NK-92 treated with Interleukin-12 subunit alpha and Interleukin-12 subunit beta, amount 100 ng/mL, for 24 hours (cell line): ENCODE results near the gene DIP2C.

ENCODE experiments used
- DNase-seq: peaks from one replicate; lab custom pipeline; 2025; lab: John Stamatoyannopoulos, UW

The DIP2C gene

DNA sequence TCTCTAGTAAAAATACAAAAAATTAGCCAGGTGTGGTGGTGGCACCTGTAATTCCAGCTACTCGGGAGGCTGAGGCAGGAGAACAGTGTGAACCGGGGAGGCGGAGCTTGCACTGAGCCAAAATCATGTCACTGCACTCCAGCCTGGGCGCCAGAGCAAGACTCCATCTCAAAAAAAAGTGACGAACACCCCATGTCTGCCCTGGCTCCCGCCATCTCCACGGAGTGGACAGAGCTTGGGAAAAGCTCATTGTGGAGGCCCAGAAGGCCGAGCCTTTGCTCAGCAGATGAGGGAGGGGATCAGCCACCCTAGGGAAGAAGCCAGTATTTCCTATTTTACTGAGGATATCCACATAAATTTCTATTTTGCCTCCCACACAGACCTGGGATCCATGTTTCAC lies 136.8 kb downstream of the DIP2C start:
- DNase-seq = no peak

DNA sequence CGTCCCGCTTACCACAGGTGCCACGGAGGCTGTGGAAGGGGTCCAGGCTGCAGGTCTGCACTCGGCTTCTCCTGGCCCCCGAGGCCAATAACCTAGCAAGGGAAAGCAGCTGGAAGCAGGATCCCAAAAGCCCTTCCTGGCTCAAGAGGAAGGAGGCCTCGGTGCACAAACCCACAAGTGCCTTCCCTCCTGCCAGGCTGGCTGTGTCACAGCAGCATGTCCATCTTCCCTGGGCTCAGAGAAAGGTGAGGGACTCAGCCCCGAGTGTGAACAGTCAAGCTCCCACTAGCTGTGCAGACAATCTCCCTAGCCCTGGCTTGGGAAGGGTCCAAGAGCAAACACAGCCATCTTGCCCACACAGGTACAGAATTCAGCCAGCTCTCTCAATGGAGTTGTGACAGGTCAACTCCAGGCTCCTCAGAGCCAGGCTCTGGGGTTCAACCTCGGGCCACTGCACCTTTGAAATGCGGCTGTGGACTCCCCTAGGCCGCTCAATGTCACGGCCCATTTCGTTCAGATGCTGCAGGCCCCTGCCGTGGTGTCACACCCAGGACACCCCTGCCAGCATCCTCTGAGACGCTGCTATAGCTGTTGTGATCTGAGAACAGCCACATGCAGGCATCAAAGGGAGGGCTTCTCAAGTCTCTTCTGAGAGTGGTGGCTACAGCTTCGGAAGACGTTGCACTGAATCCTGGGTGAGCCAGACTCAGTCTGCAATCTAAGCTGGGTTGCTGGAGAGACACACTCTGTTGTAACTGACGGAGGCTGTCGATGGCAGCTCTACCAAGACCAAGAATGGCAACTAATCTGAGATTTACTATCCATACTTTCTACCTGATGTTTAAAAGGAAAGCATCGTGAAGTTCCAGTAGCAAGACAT lies 137.9 kb downstream of the DIP2C start:
- no peak for DNase-seq

DNA sequence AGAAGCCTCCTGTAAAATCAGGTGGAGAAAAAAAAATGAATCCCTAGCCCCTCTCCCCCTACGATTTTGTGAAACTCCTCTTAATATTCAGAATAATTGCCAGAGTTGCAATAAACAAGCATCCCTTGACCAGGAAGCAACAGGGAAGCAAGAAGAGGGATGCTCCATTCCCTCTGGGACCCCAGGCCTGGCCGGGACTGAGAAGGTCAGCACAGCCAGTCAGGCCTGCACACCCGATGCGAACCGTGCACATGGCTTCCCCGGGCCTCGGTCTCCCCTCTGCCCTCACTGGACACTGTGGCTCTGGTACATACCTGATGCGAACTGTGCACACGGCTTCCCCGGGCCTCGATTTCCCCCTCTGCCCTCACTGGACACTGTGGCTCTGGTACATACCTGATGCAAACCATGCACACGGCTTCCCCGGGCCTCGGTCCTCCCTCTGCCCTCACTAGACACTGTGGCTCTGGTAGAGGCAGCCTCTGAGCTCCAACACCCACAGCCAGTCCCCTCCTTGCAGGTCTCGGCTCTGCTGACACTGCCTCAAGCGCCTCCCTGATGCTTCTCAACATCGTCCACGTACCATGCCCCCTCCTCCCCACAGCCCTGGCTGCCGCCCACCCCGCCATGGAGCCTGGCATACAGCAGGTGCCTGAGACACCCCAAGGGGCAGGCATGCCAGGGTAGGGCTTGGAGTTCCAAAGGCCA lies 138.6 kb downstream of the DIP2C start:
- DNase-seq = no peak

DNA sequence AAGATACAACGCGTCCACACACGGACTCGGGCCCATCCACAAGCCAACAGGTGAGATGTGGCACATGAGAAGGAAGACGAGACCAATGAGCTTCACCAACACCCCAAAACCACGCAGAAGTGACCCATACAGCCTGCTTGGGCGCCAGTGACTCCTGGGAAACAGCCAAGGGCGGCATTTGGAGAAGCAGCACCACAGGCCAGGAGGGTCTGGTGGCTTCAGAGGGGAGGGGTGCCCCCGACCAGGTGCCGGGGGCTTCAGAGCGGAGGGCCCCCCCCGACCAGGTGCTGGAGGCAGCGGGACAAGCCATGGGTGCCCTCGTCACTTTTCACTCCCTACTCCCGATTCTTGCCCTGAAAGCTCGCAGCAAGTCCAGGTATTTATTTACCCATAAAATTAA lies 140.1 kb downstream of the DIP2C start:
- DNase-seq = no peak

DNA sequence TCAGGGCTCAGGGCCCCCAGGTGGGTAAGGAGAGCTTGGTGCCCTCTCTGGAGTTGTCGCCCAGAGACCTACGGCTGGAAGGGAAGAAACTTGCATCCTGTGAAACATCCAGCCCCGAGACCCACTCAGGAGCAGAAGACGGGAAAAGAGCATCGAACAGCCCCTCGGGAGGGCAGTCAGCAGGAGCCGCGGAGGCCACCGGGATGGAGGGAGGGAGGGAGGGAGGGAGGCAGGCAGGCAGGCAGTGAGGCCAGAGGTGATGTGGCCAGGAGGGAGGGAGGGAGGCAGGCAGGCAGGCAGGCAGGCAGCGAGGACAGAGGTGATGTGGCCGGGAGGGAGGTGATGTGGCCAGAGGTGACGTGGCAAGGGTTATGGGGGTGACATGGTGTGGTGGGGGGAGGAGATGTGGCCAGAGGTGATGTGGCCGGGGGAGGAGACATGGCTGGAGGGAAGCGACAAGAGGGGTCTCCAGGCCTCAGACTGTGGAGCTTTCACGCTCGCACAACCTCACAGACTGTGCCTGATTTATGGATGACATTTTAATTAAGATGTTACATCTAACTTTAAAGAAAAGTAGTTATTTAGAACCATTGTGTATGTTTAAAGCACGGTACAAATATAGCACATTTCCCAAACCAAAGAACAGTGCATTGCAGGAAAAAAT lies 141.1 kb downstream of the DIP2C start:
- DNase-seq = no peak

DNA sequence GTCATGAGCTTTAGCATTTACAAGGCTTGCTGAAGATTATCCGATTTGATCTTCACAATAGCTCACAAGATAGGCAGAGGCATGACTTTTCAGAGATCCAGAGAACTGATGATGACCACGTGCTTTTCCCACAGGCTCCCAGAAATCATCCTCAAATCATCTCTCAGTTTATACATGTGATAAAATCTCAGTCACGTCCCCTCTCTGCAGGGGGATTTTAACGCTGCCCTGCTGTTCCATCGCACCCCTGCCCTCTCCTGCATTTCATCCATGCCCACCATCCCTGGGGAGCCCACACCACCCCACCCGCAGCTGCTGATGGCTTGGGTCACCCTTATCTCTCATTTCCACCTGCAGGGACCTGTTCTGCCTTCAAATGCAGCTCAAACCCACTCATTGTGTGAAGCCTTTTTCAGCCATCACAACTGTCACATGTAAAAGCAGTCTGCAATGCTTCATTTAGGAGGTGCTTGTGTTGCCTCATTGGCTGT lies 141.8 kb downstream of the DIP2C start:
- no peak for DNase-seq

DNA sequence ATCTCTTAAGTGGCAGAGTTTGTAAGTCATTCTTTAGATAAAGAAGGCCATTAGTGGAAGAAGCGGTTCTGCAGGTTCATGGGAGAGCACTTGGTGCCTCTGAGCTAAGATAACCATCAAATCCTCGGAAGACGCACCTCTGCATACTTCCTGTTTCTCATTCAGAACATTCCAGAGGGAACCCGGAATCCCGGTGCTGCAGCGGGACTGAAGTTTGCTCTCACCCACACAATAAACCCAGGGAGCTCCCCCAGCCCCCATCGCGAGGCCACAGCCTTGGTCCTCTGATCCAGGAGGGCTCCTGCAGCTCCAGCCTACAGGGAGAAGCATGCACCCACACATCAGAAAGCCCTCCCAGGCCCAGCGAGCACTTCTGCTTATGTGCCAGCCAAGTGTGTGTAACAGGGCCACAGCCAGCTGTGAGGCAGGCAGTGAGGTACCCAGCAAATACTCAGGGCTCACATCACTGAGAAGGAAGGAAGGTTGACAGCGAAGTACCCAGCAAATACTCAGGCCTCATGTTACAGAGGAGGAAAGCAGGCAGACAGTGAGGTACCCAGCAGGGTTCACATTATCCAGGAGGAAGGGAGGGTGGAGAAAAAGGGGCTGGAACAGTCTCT lies 142.4 kb downstream of the DIP2C start:
- DNase-seq = no peak

DNA sequence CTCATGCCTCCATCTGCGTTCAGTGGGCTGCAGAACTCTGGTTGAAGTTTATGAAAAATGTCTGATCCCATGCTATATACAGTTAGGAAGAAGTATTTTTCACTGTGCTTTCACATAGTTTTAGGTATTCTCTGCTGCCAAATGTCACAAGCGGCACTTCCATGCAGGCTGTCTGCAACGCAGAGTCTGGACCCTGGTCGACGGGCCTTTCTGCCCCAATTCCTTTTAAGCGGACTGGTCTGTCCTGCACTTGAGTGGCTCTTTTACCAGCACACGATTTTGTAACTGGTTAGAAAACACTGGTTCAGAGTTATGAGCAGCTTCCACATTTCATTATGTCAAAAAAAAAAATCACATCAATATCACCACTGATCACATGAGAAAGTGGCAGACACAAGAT lies 143.0 kb downstream of the DIP2C start:
- no peak for DNase-seq

DNA sequence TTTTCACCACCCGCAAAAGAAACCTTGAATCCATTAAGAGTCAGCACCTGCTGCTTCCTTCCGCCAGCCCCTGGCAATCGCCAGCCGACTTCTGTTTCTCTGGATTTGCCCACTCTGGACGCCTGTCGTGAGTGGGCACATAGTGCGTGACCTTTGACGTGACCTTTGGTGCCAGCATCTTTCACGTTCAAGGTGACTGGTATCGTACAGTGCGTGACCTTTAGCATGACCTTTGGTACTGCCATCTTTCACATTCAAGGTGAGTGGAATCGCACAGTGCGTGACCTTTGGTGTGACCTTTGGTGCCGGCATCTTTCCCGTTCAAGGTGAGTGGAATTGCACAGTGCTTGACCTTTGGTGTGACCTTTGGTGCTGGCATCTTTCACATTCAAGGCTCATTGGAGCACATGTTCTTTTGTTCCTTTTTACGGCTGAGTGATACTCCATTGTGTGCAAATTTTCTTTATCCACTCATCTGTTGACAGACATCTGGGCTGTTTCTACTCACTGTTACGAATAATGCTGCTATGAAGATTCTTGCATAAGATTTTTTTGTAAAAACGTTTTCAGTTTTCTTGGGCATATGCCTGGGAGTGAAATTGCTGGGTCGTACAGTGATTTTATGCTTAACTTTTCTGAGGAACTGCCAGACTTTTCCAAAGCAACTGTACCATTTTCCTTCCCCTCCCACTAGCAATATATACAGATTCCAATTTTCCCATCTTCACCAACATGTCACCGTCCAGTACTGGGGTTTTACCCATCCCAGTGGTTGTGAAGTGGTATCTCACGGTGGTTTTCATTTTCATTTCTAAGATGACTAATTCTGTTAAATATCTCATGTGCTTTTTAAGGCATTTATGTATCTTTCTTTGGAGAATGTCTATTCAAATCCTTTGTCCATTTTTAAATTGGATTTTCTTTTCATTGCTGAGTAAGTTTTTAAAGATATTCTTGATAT lies 145.3 kb downstream of the DIP2C start:
- no peak for DNase-seq

DNA sequence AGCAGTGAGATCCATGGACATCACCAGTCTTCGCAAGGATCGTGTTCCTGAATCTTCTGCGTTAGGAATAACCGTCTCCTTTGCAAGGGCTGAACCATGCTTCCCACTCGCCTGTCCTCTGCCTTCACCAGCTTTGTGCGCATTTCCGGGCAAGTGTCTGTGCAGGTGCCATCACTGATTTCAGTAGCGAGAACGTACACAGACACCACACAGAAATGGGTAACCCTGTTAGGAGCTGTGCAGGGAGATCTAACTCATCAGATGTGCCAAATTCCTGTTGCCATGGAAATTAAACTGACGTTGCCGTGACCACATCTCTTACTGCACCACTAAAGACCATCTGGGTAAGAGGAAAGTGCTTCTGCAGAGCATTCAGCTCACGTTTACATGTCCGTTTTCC lies 146.3 kb downstream of the DIP2C start:
- DNase-seq = no peak

DNA sequence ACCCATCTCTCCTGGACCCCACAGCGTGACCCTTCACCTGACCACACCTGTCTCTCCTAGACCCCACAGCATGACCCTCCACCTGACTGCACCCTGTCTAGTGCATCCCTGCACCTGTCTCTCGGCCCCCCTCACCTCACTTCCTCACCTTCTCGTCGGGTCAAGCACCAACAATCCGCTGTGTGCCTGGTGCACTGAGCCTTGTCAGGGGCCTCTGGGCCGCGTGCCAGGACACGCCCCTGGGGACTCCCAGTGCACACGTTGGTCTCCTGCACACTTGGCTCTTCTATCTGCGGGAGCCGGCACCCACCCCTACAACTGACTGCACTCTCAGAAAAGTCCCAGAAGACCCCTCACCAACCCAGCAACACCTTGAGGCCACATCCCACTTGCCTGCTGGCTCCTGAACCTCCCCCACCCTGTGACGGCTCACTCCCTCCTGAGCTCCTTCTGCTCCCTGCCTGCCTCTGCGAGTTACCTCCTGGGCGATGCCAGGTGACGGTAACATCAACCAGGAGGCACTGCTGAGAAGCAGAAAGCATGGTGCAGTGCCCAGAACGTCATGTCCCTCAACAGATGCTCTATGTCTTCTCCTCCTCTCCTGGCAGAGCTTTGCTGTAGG lies 147.6 kb downstream of the DIP2C start:
- no peak for DNase-seq

DNA sequence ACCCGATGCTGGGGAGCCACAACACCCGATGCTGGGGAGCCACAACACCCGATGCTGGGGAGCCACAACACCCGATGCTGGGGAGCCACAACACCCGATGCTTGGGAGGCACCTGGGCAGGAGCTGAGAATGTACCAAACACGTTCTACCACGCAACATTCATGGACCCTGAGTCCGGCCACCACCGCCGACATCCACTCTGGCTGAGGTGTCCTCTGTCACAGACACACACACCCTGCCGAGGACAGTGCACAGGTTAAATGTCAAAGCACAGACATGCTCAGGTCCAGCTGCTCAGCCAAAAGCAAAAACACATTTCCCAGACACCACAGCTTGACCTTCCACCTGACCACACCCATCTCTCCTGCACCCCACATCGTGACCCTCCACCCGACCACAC lies 148.4 kb downstream of the DIP2C start:
- DNase-seq = no peak

DNA sequence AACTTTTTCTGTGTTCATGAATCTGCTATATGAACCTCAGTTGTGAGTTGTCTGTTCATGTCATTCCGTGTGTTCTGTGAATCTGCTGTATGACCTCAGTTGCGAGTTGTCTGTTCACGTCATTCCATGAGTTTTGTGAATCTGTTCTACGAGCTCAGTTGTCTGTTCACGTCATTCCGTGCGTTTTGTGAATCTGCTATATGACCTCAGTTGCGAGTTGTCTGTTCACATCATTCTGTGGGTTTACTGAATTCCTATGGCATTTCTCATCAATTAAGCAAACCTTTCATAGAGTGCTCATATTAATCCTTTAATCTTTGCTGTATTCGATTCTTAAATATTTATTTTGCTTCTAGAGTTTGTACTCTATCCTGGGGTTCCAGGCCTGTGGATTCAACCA lies 150.6 kb downstream of the DIP2C start:
- no peak for DNase-seq

DNA sequence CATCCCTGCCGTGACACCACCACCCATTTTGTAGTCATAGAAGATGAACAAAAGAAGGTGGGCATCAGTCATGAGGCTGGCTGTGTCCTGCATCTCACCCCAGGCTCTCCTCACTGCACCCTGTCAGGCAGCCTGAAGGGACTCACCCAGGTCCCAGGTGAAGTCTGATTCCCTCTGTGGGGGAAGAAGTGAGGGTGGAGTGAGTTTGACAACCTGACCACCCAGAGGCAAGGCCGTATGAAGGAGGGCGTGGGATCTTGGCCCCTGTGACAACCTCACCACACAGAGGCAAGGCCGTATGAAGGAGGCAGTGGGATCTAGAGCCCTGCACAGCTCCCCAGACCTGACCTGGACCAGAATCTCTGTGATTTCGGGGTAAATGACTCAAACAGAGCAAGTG lies 152.5 kb downstream of the DIP2C start:
- DNase-seq = no peak

DNA sequence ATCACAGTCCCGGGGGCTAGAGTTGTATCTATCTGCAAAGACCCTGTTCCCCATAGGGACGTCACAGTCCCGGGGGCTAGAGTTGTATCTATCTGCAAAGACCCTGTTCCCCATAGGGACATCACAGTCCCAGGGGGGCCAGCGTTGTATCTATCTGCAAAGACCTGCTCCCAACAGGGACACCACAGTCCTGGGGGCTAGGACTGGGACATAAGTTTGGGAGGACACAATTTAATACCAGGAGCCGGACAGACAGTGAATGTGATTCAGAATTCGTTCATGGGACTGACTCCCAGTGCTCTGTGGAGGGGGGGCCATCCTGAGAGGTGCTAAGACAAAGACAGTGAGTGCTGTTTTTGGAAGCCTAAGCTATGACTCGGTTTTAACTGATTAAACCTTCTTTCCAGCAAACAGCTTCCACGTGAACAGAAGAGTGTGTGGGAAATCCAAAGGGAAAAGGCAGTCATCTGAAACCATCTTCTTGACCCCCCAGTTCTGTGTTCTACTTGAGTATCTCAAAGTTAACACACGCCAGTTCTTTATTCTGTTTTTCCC lies 153.0 kb downstream of the DIP2C start:
- no peak for DNase-seq

DNA sequence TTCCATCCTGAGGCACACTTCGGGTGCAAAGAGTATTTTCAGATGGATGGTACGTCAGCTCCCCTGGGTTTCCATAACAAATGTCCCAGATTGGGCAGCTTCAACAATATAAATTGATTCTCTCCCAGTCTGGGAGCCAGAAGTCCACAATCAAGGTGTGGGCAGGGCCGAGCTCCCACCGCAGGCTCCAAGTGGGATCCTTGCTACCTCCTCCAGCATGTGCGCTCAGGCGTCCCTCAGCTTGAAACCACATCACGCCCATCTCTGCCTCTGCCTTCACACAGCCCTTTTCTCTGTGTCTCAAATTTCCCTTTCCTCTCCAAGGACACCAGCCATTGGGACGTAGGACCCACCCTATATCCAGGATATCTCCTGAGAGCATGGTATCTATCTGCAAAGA lies 153.5 kb downstream of the DIP2C start:
- no peak for DNase-seq

DNA sequence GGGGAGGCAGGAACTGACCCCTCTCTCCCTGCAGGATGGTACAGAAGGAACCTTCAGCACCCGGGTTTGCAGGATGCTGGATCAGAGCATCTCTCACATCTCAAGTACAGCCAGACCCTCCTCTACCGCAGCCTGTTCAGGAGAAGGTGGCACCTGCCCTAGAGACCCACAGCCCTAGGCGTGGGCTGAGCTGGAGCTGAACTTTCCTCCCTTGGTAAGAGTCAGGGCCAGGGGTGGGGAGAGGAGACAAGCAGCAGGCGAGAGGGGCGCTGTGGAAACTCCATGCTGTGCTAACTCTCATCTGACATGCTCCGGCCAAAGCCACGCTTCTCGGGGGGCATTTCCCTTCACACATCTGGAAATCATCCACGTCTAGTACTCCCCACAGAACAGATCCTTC lies 154.4 kb downstream of the DIP2C start:
- no peak for DNase-seq

DNA sequence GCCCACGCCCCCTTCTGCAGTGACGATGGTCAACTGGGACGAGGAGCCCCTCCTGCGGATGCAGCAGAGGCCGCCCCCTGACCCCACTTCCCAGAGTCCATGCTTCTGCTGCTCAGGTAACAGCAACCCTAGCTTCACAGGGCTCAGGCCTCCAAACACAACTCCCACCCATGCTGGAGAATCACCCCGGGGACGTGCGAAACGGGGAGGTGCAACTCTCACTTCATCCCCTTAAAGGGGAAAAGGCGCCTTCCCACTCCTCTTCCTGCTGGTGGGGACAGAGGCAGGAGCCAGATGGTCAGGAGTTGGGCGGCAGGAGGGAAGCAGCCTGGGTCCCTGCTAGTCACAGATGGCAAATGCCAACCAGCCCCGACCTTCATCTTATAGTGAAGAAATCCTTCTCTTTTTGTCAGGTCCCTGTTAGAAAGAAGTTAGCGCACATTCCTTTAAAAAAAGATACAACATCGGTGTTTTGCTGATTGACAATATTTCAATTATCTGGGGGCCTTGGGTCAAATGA lies 155.4 kb downstream of the DIP2C start:
- no peak for DNase-seq

DNA sequence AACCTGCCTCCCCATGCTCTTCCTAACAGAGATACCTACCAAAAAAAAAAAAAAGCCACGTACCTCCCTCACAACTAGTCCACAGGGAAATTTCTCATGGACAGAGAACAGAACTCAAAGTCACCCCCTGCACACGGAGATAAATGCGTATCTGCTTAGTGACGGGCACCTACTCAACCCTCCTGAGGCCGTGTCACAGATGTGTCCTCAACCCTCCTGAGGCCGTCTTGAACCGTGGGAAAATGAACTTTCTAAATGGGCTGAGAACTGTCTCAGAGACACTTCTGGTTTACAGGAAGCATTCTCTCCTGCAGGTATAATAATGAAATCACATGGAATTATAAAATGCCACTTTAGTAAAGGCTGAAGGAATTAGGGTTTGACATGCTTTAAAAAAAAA lies 155.9 kb downstream of the DIP2C start:
- no peak for DNase-seq

DNA sequence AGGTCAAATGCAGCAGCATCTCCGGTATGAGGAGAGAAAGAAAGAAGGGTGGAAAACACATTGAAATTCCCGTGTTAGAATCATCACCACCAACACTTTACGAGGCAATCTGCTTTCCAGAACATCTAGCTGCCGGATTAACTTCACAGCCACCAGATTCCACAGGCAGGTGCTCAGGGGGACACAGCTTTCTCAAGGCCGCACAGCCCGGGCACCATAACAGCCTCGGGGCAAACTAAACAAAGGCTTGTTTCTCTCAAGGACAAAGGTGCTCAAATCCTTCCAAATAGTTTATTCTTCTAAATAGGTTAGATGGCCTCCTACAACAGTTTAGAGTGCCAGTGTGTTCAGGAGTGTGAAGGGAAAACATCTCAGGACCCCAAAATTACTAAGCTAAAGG lies 156.3 kb downstream of the DIP2C start:
- no peak for DNase-seq
